HCT116 (cell line): Measurements from ENCODE around the gene DCUN1D1. TPM values are rescaled to one million over a fixed set of nuclear protein-coding genes. Genes with fewer than 3 reads are reported as not detected.

Experiments
- ATAC-seq: fragments of 200-7000 bp; cut with Tn5 transposase; 2 replicates; pipeline ENCODE4 v1.9.1; 2020; ENCODE audit warnings: mild to moderate bottlenecking, moderate library complexity
- BruUV-seq: library from RNA; stranded (reverse); fragments of 400-500 nt; replicated peaks from 2 replicates; lab custom pipeline; 2021; lab: Mats Ljungman, UMichigan
- CTCF ChIA-PET: fragments of 300-600 bp; sonication (Branson Sonifier 250); formaldehyde crosslinking; loops from one replicate; lab custom pipeline; 2021; ENCODE audit warnings: antibody characterized with exemption; lab: Charles Lee
- POLR2A ChIA-PET: fragments of 300-600, 350-600 bp; sonication (Branson Sonifier 250); formaldehyde crosslinking; loops from one replicate; lab custom pipeline; 2021; ENCODE audit warnings: antibody characterized with exemption; lab: Charles Lee
- RAD21 ChIA-PET, 2 experiments: fragments of 300-600 bp; sonication (Branson Sonifier 250); formaldehyde crosslinking; loops; one replicate each; lab custom pipeline; 2023; ENCODE audit warnings: low total read pairs in 2 of 2; ENCODE audit not compliant: uncharacterized antibody in 2 of 2, unreplicated experiment in 2 of 2, low non-redundant PET in 1 of 2; lab: Charles Lee
- DNase-seq: peaks from one replicate; pipeline ENCODE4 v3.0.0-alpha.2; 2010; ENCODE audit warnings: low read depth, low spot score
- H2AFZ ChIP-seq: fragments of 200-600 bp; shearing (Covaris generic), sonication (generic); 2 replicates; pipeline ENCODE4 v1.6.1; 2017; ENCODE audit warnings: low read depth, mixed run types, mixed read lengths, antibody characterized with exemption, low read length; ENCODE audit not compliant: poor library complexity, severe bottlenecking
- H3K27ac ChIP-seq: 2 replicates; pipeline ENCODE4 v1.5.1; 2012; ENCODE audit warnings: low read depth, low read length
- H3K27me3 ChIP-seq: fragments of 200-600 bp; sonication (generic); 2 replicates; pipeline ENCODE4 v1.6.1; 2016; ENCODE audit warnings: mixed run types, low read length, mixed read lengths; ENCODE audit not compliant: insufficient read depth
- H3K36me3 ChIP-seq, 2 experiments: fragments of 200-500 bp in 1 of 2; fragments of 200-600 bp in 1 of 2; sonication (Bioruptor generic) in 1 of 2; sonication (generic) in 1 of 2; 2 replicates each; pipeline versions ENCODE4 v1.5.1 to v1.6.1; 2014 to 2016; ENCODE audit warnings: low read length in 2 of 2, inconsistent platforms in 1 of 2, mixed read lengths in 1 of 2, mixed run types in 1 of 2; ENCODE audit not compliant: insufficient read depth in 2 of 2, control insufficient read depth in 1 of 2
- H3K4me1 ChIP-seq, 2 experiments: fragments of 200-600 bp in 1 of 2; sonication (generic) in 1 of 2; 2 replicates each; pipeline versions ENCODE4 v1.5.1 to v1.6.1; 2012 to 2017; ENCODE audit warnings: low read length in 2 of 2, inconsistent platforms in 1 of 2, mild to moderate bottlenecking in 1 of 2, mixed read lengths in 1 of 2, mixed run types in 1 of 2, moderate library complexity in 1 of 2; ENCODE audit not compliant: insufficient read depth in 2 of 2, control insufficient read depth in 1 of 2
- H3K4me2 ChIP-seq: fragments of 200-600 bp; sonication (generic); 2 replicates; pipeline ENCODE4 v1.6.1; 2017; ENCODE audit warnings: mixed run types, low read length, mixed read lengths
- H3K4me3 ChIP-seq, 2 experiments: fragments of 200-600 bp in 1 of 2; sonication (generic) in 1 of 2; replicated peaks in 1 of 2; 2 replicates each; pipeline ENCODE4 v1.5.1; 2011 to 2016; ENCODE audit warnings: low read length in 2 of 2, control low read depth in 1 of 2, low read depth in 1 of 2, mild to moderate bottlenecking in 1 of 2, mixed read lengths in 1 of 2, mixed run types in 1 of 2
- H3K79me2 ChIP-seq: fragments of 200-600 bp; sonication (generic); 2 replicates; pipeline ENCODE4 v1.6.1; 2017; ENCODE audit warnings: mild to moderate bottlenecking, mixed run types, low read length, moderate library complexity, mixed read lengths; ENCODE audit not compliant: insufficient read depth
- H3K9ac ChIP-seq: fragments of 200-600 bp; sonication (generic); 2 replicates; pipeline ENCODE4 v1.6.1; 2016; ENCODE audit warnings: low read length, mixed read lengths
- H3K9me2 ChIP-seq: fragments of 200-600 bp; sonication (generic), shearing (Covaris generic); 2 replicates; pipeline ENCODE4 v1.6.1; 2017; ENCODE audit warnings: mixed run types, mild to moderate bottlenecking, moderate library complexity; ENCODE audit not compliant: insufficient read depth
- H3K9me3 ChIP-seq, 2 experiments: fragments of 200-500 bp in 1 of 2; fragments of 200-600 bp in 1 of 2; sonication (Bioruptor generic) in 1 of 2; sonication (generic) in 1 of 2; 2 replicates each; pipeline ENCODE4 v1.6.1; 2014 to 2017; ENCODE audit warnings: low read length in 2 of 2, mixed read lengths in 2 of 2, inconsistent platforms in 1 of 2, low read depth in 1 of 2, mild to moderate bottlenecking in 1 of 2, mixed run types in 1 of 2, moderate library complexity in 1 of 2; ENCODE audit not compliant: control insufficient read depth in 1 of 2, insufficient read depth in 1 of 2
- H4K20me1 ChIP-seq: fragments of 200-600 bp; sonication (generic), shearing (Covaris generic); 2 replicates; pipeline ENCODE4 v1.6.1; 2017; ENCODE audit warnings: mixed run types, mild to moderate bottlenecking, moderate library complexity; ENCODE audit not compliant: insufficient read depth
- CEBPB ChIP-seq: IDR thresholded peaks from 2 replicates; pipeline ENCODE4 v1.6.1; 2012; ENCODE audit warnings: low read depth
- FOSL1 ChIP-seq: IDR thresholded peaks from 2 replicates; pipeline ENCODE4 v1.6.1; 2012; ENCODE audit warnings: low read depth
- REST ChIP-seq: IDR thresholded peaks from 2 replicates; pipeline ENCODE4 v1.6.1; 2012; ENCODE audit warnings: low read depth
- SIN3A ChIP-seq: IDR thresholded peaks from 2 replicates; pipeline ENCODE4 v1.6.1; 2012; ENCODE audit warnings: low read depth
- SP1 ChIP-seq: IDR thresholded peaks from 2 replicates; pipeline ENCODE4 v1.6.1; 2012; ENCODE audit warnings: low read depth
- YY1 ChIP-seq: IDR thresholded peaks from 2 replicates; pipeline ENCODE4 v1.6.1; 2011; ENCODE audit warnings: low read length, low read depth, moderate library complexity, mild to moderate bottlenecking; ENCODE audit not compliant: insufficient replicate concordance; ENCODE audit errors: extremely low read depth
- ZFX ChIP-seq: fragments of 450-650 bp; IDR thresholded peaks from 2 replicates; pipeline ENCODE4 v1.6.1; 2017
- intact Hi-C: fragments of 100-400 bp; cut with micrococcal nuclease; formaldehyde crosslinking; loops from 2 replicates; pipeline ENCODE4 v1.10.0; 2022
- total RNA-seq: library from RNA; stranded (reverse); gene quantifications from one replicate; pipeline ENCODE4 v1.2.1, GENCODE V29; 2021; ENCODE audit not compliant: unreplicated experiment

The DCUN1D1 gene
- total RNA-seq, 1 experiment from 2014 or later = 46.9 TPM

GRCh38 chr3:182957676-182958266 is 22.6 kb downstream of the DCUN1D1 start:
- TF ChIP-seq ZFX (no peak), REST (no peak), SP1 (no peak), FOSL1 (no peak), SIN3A (no peak), CEBPB (no peak), YY1 (no peak)
- Histone ChIP-seq H3K9me2 (no peaks in the 10 kb centered on the region), H3K4me1 (no peaks in the 10 kb centered on the region), H3K27ac (no peak overlapping the region), H3K4me3 (no peak overlapping the region), H3K4me2 (no peak overlapping the region), H2AFZ (no peak overlapping the region), H4K20me1 (no peaks in the 10 kb centered on the region), H3K9ac (no peak overlapping the region), H3K36me3 (peaks cover 0 to 5% of the 10 kb centered on the region in 2 experiments; a peak in 1 of 4 replicates), H3K79me2 (no peaks in the 10 kb centered on the region), H3K27me3 (no peaks in the 10 kb centered on the region), H3K9me3 (no peaks in the 10 kb centered on the region)
- ChIA-PET POLR2A (no interaction called here), CTCF (interaction anchor here (0.6 kb wide), 1 partner anchor 14 kb away, joined by 3 read pairs; no protein-coding TSS in a partner anchor), RAD21 (no interaction called here)
- no TSS peak for BruUV-seq
- ATAC-seq (no peak), DNase-seq (no peak)
- intact Hi-C loops = no loop called here
